ENCODE data around the gene BRD7. TPM values are rescaled to one million over a fixed set of nuclear protein-coding genes. Genes with fewer than 3 reads are reported as not detected.
A peak's percentile ranks its signal among the peaks of the same experiment; 100 is the strongest.

BRD7 gene
- total RNA-seq, 3 donors from 2014 or later = 50.8 to 79.6 (median 56.1) TPM

DNA sequence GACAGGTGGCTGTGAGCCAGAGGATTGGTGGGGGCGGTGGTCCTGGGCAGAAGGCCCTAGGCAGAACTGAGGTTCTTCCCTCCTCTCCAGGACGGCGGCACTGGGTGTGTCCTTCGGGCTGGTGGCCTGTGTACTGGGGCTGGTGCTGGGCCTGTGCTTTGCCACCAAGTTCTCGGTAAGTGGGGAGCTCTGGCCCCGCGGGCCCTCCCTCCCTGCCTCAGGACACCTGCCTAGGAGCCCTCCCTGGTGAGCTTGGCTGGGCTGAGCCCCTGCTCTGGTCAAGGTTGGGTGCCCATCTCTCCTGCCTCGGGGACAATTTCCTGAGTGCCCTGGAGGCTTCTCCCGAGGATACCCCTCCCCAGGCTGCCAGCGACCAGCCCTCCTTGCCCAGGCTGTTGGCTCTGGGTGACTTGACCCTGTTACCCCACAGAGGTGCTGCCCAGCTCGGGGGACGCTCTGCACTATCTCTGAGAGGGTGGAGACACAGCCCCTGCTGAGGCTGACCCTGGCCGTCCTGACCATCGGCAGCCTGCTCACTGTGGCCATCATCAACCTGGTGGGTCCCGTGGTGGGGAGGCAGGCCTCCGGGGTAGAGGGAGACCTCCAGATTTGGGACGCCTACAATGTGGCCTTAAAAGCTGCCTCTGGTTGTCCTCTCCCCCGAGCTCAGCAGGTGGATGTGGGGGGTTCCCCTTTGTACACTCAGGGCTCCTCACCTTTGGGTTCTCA lies 60.4 kb downstream of the BRD7 start:
- peak in 2 of 3 donors; percentile 22 to 51 for DNase-seq
- TF ChIP-seq, protein P1, sequence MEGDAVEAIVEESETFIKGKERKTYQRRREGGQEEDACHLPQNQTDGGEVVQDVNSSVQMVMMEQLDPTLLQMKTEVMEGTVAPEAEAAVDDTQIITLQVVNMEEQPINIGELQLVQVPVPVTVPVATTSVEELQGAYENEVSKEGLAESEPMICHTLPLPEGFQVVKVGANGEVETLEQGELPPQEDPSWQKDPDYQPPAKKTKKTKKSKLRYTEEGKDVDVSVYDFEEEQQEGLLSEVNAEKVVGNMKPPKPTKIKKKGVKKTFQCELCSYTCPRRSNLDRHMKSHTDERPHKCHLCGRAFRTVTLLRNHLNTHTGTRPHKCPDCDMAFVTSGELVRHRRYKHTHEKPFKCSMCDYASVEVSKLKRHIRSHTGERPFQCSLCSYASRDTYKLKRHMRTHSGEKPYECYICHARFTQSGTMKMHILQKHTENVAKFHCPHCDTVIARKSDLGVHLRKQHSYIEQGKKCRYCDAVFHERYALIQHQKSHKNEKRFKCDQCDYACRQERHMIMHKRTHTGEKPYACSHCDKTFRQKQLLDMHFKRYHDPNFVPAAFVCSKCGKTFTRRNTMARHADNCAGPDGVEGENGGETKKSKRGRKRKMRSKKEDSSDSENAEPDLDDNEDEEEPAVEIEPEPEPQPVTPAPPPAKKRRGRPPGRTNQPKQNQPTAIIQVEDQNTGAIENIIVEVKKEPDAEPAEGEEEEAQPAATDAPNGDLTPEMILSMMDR (IDR thresholded peaks at IDR 0.05) = no peak

GRCh38 chr16:50306287-50306686 lies 62.5 kb downstream of the BRD7 start:
- ATAC-seq (no peak), DNase-seq (peak in 1 of 3 donors; percentile 11)
- H3K4me3 ChIP-seq = no peak overlapping the region
- intact Hi-C loops (cut with DNase I, micrococcal nuclease) = no loop called here
- TF ChIP-seq, protein P1 (IDR thresholded peaks at IDR 0.05) = no peak
- no peaks in the 10 kb centered on the region for H3K36me3 ChIP-seq (ENCODE audit: low read depth)
- H3K9me3 ChIP-seq = no peaks in the 10 kb centered on the region
- peaks cover 19% of the 10 kb centered on the region for H3K4me1 ChIP-seq (ENCODE audit: low read depth)

More for the DNA sequence above, 60.4 kb downstream of the BRD7 start:
- no peaks in the 10 kb centered on the region for H3K36me3 ChIP-seq (ENCODE audit: low read depth)
- intact Hi-C loops (cut with DNase I, micrococcal nuclease) = no loop called here
- no peaks in the 10 kb centered on the region for H3K9me3 ChIP-seq
- no peaks in the 10 kb centered on the region for H3K4me1 ChIP-seq (ENCODE audit: low read depth)
- no peak overlapping the region for H3K4me3 ChIP-seq
- ATAC-seq = no peak

GRCh38 chr16:50305441-50306061 lies 63.2 kb downstream of the BRD7 start:
- Histone ChIP-seq H3K4me3 (no peak overlapping the region), H3K36me3 (ENCODE audit: low read depth) (no peaks in the 10 kb centered on the region), H3K9me3 (no peaks in the 10 kb centered on the region), H3K4me1 (ENCODE audit: low read depth) (peaks cover 22% of the 10 kb centered on the region)
- intact Hi-C loops (cut with DNase I, micrococcal nuclease) = no loop called here
- DNase-seq (peak in 1 of 3 donors; percentile 23), ATAC-seq (no peak)
- TF ChIP-seq, protein P1 (IDR thresholded peaks at IDR 0.05) = no peak

DNA sequence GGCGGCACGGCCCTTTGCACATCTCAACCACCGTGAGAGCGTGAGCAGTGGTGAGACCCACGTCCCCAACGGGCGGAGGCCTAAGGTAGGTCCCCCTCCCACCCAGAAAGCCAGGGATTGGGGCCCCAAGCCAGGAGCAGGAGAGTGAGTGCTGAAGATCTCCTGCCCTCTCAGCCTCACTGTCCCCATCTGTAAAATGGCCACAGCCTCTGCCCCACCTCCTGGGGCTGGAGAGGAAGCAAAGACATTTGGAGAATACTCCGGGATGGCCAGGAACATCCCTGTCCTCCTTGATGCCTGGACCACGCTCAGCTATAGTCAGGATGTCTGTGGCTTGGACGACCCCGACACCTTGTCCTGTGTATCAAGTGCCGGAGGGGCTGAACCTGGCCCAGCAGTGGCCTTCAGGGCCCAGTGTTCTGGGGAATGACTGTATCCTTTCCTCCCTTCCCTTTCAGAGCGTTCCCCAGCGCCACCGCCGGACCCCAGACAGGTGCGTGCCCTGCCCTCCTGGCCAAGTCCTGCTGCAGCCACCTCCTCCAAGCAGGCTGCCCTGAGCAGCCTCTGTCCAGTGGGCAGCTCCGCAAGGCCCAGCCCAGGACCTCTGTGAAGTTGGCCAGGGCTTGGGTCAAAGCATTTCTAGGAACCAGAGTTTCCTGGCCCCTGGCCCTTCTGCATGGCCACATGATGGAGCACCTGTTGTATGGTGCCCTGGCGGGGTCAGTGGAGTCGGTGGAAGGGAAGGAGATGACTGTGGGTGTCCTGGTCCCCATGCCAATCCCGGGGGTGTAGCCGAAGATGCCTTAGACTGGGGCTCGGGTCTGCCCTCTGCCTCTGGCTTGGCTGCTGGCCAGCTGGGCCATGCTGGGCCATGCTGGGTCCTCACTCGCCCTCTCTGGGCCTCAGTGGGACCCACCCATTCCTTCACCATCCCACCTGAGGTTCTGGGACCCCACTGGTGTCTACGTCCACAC lies 64.0 kb downstream of the BRD7 start:
- Histone ChIP-seq H3K4me3 (no peak overlapping the region), H3K4me1 (ENCODE audit: low read depth) (peaks cover 22% of the 10 kb centered on the region), H3K9me3 (no peaks in the 10 kb centered on the region), H3K36me3 (ENCODE audit: low read depth) (no peaks in the 10 kb centered on the region)
- TF ChIP-seq, protein P1 (IDR thresholded peaks at IDR 0.05) = no peak
- DNase-seq = peak in 1 of 3 donors; percentile 26
- ATAC-seq = no peak
- intact Hi-C loops (cut with DNase I, micrococcal nuclease) = no loop called here
